ENCODE results near the gene PAPOLB.

Gene PAPOLB

DNA sequence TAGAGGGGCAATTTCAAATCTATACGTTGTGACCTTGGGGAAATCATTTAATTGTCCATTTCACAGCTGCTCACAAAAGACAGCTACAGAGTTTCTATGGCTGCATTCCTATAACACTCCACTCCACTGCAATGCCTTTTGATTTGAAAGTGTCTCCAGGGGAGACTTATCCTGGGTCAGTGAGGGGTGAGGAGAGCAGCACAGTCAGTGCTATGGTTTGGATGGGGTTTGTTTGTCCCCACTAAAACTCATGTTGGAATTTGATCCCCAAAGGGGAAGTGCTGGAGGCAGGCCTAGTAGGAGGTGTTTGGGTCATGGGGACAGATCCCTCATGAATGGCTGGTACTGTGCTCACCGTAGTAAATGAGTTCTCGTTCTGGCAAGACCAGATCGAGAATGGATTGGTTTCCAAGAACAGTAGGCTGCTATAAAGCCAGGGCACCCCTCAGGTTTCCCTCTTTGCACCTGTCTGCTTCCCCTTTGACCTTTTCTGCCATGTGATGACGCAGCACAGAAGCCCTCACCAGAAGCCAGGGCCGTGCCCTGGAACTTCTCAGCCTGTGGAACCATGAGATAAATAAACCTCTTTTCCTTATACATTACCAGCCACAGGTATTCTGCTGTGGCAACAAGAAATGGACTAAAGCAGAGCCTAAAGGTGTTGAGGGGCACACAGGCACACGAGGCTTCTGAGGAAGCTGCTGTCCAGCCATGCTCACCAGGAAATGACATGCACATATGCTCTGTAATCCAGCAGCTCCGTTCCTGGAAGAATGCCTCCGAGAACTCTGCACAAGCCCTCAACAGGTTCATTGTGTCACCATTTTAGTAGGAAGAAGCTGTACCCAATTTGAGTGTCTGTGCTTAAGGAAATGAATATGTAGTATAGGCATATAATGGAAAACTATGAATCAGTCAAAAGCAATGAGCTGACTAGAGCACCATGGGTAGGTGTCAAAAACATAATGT, 5.0 kb upstream of the PAPOLB start:
- no peak for DNase-seq
- no peaks in the 10 kb centered on the region for H3K4me1 ChIP-seq (ENCODE audit: control insufficient read depth, insufficient read depth, low read length, poor library complexity, severe bottlenecking)
- H3K9me3 ChIP-seq (ENCODE audit: control insufficient read depth, low read length), result no peaks in the 10 kb centered on the region
- no peaks in the 10 kb centered on the region for H3K36me3 ChIP-seq (ENCODE audit: control insufficient read depth, insufficient read depth, low read length)
- peaks cover 7% of the 10 kb centered on the region for H3K27me3 ChIP-seq (replicated peaks; ENCODE audit: control insufficient read depth, insufficient read depth, low read length, poor library complexity, severe bottlenecking)
- H3K4me3 ChIP-seq (ENCODE audit: insufficient read depth, low read depth, low read length, poor library complexity, severe bottlenecking), result no peak overlapping the region
- H3K27ac ChIP-seq (ENCODE audit: insufficient read depth, low read length, poor library complexity, severe bottlenecking), result no peak overlapping the region

DNA sequence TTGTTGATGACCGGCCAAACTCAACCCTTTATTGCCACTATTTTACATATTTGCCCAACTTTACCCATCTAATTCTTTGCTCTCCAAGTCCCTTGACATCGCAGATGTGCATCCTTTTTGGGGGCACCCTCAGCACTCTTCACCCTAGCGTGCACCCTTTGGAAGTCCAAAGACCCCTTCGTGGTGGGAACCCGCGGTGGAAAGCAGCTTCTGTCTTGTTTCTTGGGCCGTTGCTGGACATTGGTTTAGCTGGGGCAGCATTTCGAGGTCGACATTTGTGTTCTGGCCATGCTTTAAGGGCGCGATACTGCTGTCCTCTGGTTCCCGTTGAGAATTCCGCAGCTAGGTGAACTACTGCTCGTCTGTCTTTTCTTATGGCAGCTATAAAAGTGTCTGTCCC, 326 bp upstream of the PAPOLB start:
- Histone ChIP-seq H3K27me3 (replicated peaks; ENCODE audit: control insufficient read depth, insufficient read depth, low read length, poor library complexity, severe bottlenecking) (peaks cover 9% of the 10 kb centered on the region), H3K4me1 (ENCODE audit: control insufficient read depth, insufficient read depth, low read length, poor library complexity, severe bottlenecking) (no peaks in the 10 kb centered on the region), H3K9me3 (ENCODE audit: control insufficient read depth, low read length) (no peaks in the 10 kb centered on the region), H3K27ac (ENCODE audit: insufficient read depth, low read length, poor library complexity, severe bottlenecking) (no peak overlapping the region), H3K36me3 (ENCODE audit: control insufficient read depth, insufficient read depth, low read length) (no peaks in the 10 kb centered on the region), H3K4me3 (ENCODE audit: insufficient read depth, low read depth, low read length, poor library complexity, severe bottlenecking) (no peak overlapping the region)
- no peak for DNase-seq

DNA sequence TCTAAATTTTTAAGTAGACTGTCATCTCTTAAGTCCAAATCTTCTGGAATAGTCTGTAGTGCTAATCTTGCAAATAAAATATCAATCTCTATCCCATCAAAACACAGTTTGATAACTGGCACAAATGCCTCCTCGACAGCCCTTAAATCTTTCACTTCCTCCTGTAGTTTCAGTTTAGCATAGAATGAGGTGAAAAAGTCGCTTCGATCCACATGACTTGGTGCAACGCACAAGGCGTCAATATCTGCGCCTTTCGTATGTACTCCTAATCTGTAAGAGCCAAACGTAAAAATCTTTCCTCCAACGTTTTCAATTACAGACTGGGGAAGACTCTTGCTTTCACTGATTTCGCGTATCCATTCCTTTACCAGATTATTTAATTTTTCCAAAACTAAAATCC, 603 bp downstream of the PAPOLB start:
- DNase-seq, result no peak
- H3K4me3 ChIP-seq (ENCODE audit: insufficient read depth, low read depth, low read length, poor library complexity, severe bottlenecking), result no peak overlapping the region
- H3K9me3 ChIP-seq (ENCODE audit: control insufficient read depth, low read length), result no peaks in the 10 kb centered on the region
- no peak overlapping the region for H3K27ac ChIP-seq (ENCODE audit: insufficient read depth, low read length, poor library complexity, severe bottlenecking)
- H3K4me1 ChIP-seq (ENCODE audit: control insufficient read depth, insufficient read depth, low read length, poor library complexity, severe bottlenecking), result no peaks in the 10 kb centered on the region
- no peaks in the 10 kb centered on the region for H3K36me3 ChIP-seq (ENCODE audit: control insufficient read depth, insufficient read depth, low read length)
- peaks cover 9% of the 10 kb centered on the region for H3K27me3 ChIP-seq (replicated peaks; ENCODE audit: control insufficient read depth, insufficient read depth, low read length, poor library complexity, severe bottlenecking)

DNA sequence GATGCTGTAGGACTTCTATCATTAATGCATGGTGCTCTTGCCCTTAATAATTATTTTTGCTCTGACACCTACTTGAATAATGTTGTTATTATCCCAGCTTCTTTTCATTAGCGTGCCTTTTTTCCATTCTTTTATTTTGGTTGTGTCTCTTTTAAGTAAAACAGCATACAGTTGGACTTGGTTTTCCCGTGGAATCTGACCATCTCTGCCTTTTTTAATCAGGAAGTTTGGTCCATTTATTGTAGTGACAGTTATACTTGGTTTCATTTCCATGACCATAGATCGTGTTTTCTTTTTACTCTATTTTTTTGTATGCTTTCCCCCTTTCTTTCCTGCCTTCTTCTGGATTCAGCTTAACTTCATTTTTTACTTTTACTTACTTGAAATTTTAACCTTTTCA, 4.6 kb downstream of the PAPOLB start:
- no peaks in the 10 kb centered on the region for H3K9me3 ChIP-seq (ENCODE audit: control insufficient read depth, low read length)
- peaks cover 6% of the 10 kb centered on the region for H3K27me3 ChIP-seq (replicated peaks; ENCODE audit: control insufficient read depth, insufficient read depth, low read length, poor library complexity, severe bottlenecking)
- no peaks in the 10 kb centered on the region for H3K36me3 ChIP-seq (ENCODE audit: control insufficient read depth, insufficient read depth, low read length)
- no peak for DNase-seq
- no peak overlapping the region for H3K4me3 ChIP-seq (ENCODE audit: insufficient read depth, low read depth, low read length, poor library complexity, severe bottlenecking)
- H3K4me1 ChIP-seq (ENCODE audit: control insufficient read depth, insufficient read depth, low read length, poor library complexity, severe bottlenecking), result no peaks in the 10 kb centered on the region
- H3K27ac ChIP-seq (ENCODE audit: insufficient read depth, low read length, poor library complexity, severe bottlenecking), result no peak overlapping the region

DNA sequence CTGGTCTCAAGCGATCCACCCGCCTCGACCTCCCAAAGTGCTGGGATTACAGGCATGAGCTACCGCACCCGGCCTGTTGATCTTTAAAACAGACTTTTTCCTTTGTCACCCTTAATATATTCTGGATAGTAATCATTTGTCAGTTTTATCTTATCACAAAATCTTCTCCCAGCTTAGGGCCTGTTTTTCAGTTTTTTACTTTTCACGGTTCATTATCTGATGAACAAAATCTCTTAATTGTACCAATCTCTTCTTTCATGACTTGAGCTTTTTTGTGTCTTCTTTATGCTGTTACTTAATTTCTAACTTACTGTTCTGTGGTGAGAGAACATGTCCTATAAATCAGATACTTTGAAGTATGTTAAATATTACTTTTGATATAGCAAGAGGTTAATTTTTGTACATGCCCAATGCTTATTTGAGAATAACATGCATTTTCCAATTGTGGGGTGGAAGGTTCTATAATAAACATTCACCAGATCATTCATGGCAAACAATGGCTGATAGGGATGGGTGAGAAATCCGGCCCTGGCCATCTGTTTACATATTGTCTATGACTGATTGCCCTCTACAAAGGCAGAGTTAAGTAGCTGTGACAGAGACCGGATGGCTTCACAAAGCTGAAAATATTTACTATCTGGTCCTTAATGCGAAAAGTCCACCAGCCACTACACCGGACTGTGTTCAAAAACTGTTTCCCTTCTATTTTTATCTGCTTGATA, 5.3 kb downstream of the PAPOLB start:
- Histone ChIP-seq H3K9me3 (ENCODE audit: control insufficient read depth, low read length) (no peaks in the 10 kb centered on the region), H3K4me3 (ENCODE audit: insufficient read depth, low read depth, low read length, poor library complexity, severe bottlenecking) (no peak overlapping the region), H3K4me1 (ENCODE audit: control insufficient read depth, insufficient read depth, low read length, poor library complexity, severe bottlenecking) (no peaks in the 10 kb centered on the region), H3K36me3 (ENCODE audit: control insufficient read depth, insufficient read depth, low read length) (no peaks in the 10 kb centered on the region), H3K27ac (ENCODE audit: insufficient read depth, low read length, poor library complexity, severe bottlenecking) (no peak overlapping the region), H3K27me3 (replicated peaks; ENCODE audit: control insufficient read depth, insufficient read depth, low read length, poor library complexity, severe bottlenecking) (no peaks in the 10 kb centered on the region)
- no peak for DNase-seq

DNA sequence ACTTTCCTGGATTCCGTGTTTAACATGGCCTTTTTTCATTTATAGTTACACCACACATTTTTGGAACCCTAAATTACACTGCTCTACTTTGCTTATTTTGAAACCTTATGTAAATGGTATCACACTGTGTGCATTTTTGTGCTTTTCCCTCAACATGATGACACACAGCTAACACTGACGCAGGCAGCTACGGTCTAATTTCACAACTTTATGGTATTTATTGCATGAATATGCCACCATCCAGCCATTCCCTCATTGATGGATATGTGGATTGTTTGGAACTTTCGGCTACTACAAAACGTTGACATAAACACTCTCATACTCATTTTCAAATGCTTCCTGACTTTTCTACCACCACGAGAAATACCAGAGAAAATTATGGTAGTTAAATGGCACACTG, 6.9 kb downstream of the PAPOLB start:
- H3K36me3 ChIP-seq (ENCODE audit: control insufficient read depth, insufficient read depth, low read length), result no peaks in the 10 kb centered on the region
- H3K4me1 ChIP-seq (ENCODE audit: control insufficient read depth, insufficient read depth, low read length, poor library complexity, severe bottlenecking), result no peaks in the 10 kb centered on the region
- H3K4me3 ChIP-seq (ENCODE audit: insufficient read depth, low read depth, low read length, poor library complexity, severe bottlenecking), result no peak overlapping the region
- DNase-seq, result no peak
- no peak overlapping the region for H3K27ac ChIP-seq (ENCODE audit: insufficient read depth, low read length, poor library complexity, severe bottlenecking)
- no peaks in the 10 kb centered on the region for H3K9me3 ChIP-seq (ENCODE audit: control insufficient read depth, low read length)
- no peaks in the 10 kb centered on the region for H3K27me3 ChIP-seq (replicated peaks; ENCODE audit: control insufficient read depth, insufficient read depth, low read length, poor library complexity, severe bottlenecking)

DNA sequence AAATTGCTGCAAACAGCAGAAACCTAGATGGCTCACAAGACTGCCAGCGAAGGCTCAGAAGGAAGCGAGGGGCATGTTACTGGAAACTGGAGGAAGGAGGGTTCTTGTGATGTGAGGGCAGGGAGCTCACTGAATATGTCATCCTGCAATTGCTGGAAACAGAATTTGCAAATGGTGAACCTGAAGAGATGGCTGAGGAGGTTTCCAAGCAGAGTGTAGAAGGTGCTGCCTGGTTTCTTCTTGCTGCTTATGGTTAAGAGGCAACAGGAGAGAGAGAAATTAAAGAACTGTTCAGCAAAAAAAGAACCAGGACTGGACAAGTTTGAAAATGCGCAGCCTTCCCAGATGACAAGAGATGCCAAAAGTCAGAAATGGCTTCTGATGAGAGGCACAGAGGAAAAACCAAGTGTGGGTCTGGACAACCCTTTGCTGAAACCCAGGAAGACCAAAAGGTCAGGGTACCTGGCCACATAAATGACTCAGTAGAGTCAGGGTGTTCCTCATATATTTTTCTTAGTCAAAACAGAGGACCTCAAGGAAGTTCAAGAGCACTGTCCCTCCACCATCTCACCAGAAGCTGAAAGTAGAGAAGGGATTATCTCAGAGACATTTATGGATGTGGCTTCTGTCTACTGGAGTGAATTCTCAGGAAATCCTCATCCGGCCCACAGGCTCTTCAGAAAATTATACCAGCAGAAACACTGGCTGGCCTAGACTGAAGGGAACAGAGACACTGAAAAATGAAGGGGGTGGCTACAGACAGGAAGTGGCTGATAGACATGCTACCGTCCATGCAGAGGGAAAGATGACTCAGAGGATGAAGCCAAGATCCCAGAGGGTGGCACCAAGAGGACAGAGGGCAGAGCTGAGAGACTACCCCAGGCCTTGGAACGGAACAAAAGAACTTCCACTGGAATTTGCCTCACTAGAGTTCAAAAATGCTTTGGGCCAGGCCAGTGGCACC, 10.1 kb downstream of the PAPOLB start:
- H3K4me1 ChIP-seq (ENCODE audit: control insufficient read depth, insufficient read depth, low read length, poor library complexity, severe bottlenecking), result no peaks in the 10 kb centered on the region
- no peaks in the 10 kb centered on the region for H3K9me3 ChIP-seq (ENCODE audit: control insufficient read depth, low read length)
- no peak for DNase-seq
- no peaks in the 10 kb centered on the region for H3K27me3 ChIP-seq (replicated peaks; ENCODE audit: control insufficient read depth, insufficient read depth, low read length, poor library complexity, severe bottlenecking)
- H3K36me3 ChIP-seq (ENCODE audit: control insufficient read depth, insufficient read depth, low read length), result no peaks in the 10 kb centered on the region
- no peak overlapping the region for H3K27ac ChIP-seq (ENCODE audit: insufficient read depth, low read length, poor library complexity, severe bottlenecking)
- H3K4me3 ChIP-seq (ENCODE audit: insufficient read depth, low read depth, low read length, poor library complexity, severe bottlenecking), result no peak overlapping the region

DNA sequence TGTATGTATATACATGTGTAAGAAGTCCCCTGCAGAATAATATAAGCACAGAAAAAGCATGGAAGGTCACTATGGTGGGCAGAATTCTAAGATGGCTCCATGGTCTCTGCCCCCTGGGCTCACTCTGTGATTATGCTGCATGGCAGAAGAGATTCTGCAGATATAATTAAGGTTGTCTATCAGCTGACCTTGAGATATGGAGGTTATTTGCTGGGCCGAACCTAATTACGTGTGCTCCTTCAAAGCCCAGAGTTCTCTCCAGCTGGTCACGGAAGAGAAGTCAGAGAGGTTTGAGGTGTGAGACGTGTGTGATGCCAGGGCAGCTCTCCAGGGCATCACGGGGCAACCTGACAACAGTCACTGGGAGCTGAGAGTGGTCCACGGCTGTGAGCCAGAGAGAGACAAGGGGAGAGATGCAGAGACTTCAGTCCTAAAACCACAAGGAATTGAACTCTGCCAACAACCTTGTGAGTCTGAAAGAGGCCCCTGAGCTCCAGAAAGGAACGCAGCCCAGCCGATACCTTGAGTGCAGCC, 11.5 kb downstream of the PAPOLB start:
- DNase-seq, result no peak
- H3K36me3 ChIP-seq (ENCODE audit: control insufficient read depth, insufficient read depth, low read length), result no peaks in the 10 kb centered on the region
- no peaks in the 10 kb centered on the region for H3K4me1 ChIP-seq (ENCODE audit: control insufficient read depth, insufficient read depth, low read length, poor library complexity, severe bottlenecking)
- H3K4me3 ChIP-seq (ENCODE audit: insufficient read depth, low read depth, low read length, poor library complexity, severe bottlenecking), result no peak overlapping the region
- H3K27ac ChIP-seq (ENCODE audit: insufficient read depth, low read length, poor library complexity, severe bottlenecking), result no peak overlapping the region
- no peaks in the 10 kb centered on the region for H3K27me3 ChIP-seq (replicated peaks; ENCODE audit: control insufficient read depth, insufficient read depth, low read length, poor library complexity, severe bottlenecking)
- H3K9me3 ChIP-seq (ENCODE audit: control insufficient read depth, low read length), result no peaks in the 10 kb centered on the region

DNA sequence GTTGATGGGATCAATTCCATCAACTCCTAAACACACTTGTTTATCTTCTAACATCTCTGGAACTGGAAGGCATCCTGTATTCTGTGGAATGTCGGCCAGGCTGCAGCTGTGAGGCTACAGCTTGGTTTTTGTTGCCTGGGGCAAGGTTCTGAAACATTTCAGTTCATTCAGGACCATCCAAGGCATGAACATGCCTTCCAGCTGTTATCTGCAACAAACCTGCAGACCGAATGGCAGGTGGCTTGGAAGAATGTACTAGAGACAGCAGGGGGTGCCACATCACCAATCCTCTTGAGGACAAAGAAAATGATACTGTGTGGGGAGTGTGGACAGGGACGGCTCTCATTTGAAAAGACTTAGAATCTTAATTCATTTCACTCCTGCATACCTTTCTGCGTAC, 12.4 kb downstream of the PAPOLB start:
- Histone ChIP-seq H3K27me3 (replicated peaks; ENCODE audit: control insufficient read depth, insufficient read depth, low read length, poor library complexity, severe bottlenecking) (no peaks in the 10 kb centered on the region), H3K4me3 (ENCODE audit: insufficient read depth, low read depth, low read length, poor library complexity, severe bottlenecking) (no peak overlapping the region), H3K36me3 (ENCODE audit: control insufficient read depth, insufficient read depth, low read length) (no peaks in the 10 kb centered on the region), H3K27ac (ENCODE audit: insufficient read depth, low read length, poor library complexity, severe bottlenecking) (no peak overlapping the region), H3K9me3 (ENCODE audit: control insufficient read depth, low read length) (no peaks in the 10 kb centered on the region), H3K4me1 (ENCODE audit: control insufficient read depth, insufficient read depth, low read length, poor library complexity, severe bottlenecking) (no peaks in the 10 kb centered on the region)
- DNase-seq, result no peak
